ENCODE results near the gene INSR.

- no peak for TF ChIP-seq CTCF (IDR thresholded peaks at IDR 0.05 in 4 of 5, conservative IDR thresholded peaks at IDR 0.05 in 1 of 5)
- TF ChIP-seq POLR2A (IDR thresholded peaks at IDR 0.05) = no peak
These were observed 39.1 kb downstream of the INSR start for GRCh38 chr19:7255119-7255518.

All from gastrocnemius medialis (tissue), 4 donors.